ENCODE data around the gene RHOB. TPM values are rescaled to one million over a fixed set of nuclear protein-coding genes. Genes with fewer than 3 reads are reported as not detected.

The RHOB gene
- polyA plus RNA-seq, 3 donors from 2014 or later: 0.91 to 4.8 (median 4.4) TPM

Other genes with a start within 250 kb of the RHOB start
- gene SDC1, start 221.9 kb upstream of the RHOB start, polyA plus RNA-seq: not detected
- gene PUM2, start 96.2 kb upstream of the RHOB start, polyA plus RNA-seq: 10 to 100 TPM; 11.2 to 23.9 (median 21.1) TPM
- 10 to 100 TPM; 19.2 to 31.1 (median 25.3) TPM for gene HS1BP3, start 204.0 kb downstream of the RHOB start, polyA plus RNA-seq
- gene GDF7, start 220.1 kb downstream of the RHOB start, polyA plus RNA-seq: not detected

Measured in immature natural killer cell (primary cell).